SK-N-MC (cell line): ENCODE results near the gene AOPEP.

Experiments
- EZH2 ChIP-seq: fragments of 200-600 bp; sonication (generic); IDR thresholded peaks from one replicate; pipeline ENCODE4 v1.6.1; 2017; ENCODE audit warnings: antibody characterized with exemption
- POLR2AphosphoS5 ChIP-seq: IDR thresholded peaks from 2 replicates; pipeline ENCODE4 v1.6.1; 2012; ENCODE audit warnings: mild to moderate bottlenecking, low read depth, low read length, borderline replicate concordance

GRCh38 chr9:94760660-94761059, 34.2 kb downstream of the AOPEP start:
- TF ChIP-seq POLR2AphosphoS5 = no peak
- no peak for TF ChIP-seq EZH2
